OCI-LY3 (cell line): ENCODE results near the gene GORASP1.

Experiments
- CTCF ChIP-seq: fragments of 200-600, 300-600 bp; sonication (generic); IDR thresholded peaks from 2 replicates; pipeline ENCODE4 v1.5.1; 2014; ENCODE audit warnings: antibody characterized with exemption, low read length, low read depth
- EZH2phosphoT487 ChIP-seq: fragments of 200-600 bp; shearing (Covaris generic); IDR thresholded peaks from 2 replicates; pipeline ENCODE4 v1.6.1; 2018; ENCODE audit warnings: antibody characterized with exemption, mixed run types, low read depth

GRCh38 chr3:39099242-39099641, 8.2 kb downstream of the GORASP1 start:
- TF ChIP-seq CTCF (no peak), EZH2phosphoT487 (no peak)
